Measurements from ENCODE around the gene ADH5. TPM values are rescaled to one million over a fixed set of nuclear protein-coding genes. Genes with fewer than 3 reads are reported as not detected.

ADH5 gene
- total and polyA plus RNA-seq, 9 of the 15 experiments (the other 6 are each of a cell fraction or from before 2014, with no cell fraction given): 115 to 310 (median 200) TPM

DNA sequence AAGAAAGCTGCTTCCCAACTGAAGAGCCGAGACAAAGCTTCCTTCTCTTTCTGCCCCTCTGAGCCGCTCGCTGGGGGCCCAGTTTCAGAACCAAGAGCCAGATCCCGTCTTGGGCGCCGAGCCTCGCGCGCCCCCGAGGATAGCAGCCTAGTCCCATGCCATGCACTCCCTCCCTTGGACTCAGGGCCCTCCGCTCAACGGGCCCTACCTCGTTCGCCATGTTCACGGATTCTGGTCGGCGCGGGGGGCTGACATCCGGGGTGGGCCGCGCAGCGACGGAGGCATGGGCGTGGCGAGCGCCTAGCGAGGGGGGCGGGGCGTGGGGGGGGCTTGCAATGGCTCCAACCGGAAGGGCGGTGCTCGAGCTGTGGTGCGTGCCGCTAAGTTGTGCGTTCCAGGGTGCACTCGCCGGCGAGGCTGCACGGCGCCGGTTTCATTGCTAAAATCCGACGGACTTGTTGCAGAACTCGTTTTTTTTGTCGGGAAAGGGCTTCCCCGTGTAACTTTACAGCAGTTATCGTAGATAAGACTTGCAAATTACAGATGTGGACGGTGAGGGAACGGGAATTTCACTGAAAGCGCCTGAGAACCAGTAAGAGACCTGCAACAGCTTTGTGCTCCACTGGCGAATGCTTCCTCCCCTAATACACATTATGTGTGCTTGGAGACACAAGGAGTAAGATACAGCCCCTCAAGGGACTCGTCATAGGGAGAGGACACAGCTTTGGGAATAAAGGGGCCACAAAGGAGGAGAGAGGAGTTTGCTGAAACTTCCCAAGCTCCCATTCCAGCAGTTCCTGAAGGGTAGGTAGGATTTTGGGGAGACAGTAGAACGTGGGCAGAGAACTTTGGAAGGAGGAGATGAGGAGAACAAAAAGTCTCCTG is at the start of gene ADH5 (continued):
- TF ChIP-seq, protein P1, sequence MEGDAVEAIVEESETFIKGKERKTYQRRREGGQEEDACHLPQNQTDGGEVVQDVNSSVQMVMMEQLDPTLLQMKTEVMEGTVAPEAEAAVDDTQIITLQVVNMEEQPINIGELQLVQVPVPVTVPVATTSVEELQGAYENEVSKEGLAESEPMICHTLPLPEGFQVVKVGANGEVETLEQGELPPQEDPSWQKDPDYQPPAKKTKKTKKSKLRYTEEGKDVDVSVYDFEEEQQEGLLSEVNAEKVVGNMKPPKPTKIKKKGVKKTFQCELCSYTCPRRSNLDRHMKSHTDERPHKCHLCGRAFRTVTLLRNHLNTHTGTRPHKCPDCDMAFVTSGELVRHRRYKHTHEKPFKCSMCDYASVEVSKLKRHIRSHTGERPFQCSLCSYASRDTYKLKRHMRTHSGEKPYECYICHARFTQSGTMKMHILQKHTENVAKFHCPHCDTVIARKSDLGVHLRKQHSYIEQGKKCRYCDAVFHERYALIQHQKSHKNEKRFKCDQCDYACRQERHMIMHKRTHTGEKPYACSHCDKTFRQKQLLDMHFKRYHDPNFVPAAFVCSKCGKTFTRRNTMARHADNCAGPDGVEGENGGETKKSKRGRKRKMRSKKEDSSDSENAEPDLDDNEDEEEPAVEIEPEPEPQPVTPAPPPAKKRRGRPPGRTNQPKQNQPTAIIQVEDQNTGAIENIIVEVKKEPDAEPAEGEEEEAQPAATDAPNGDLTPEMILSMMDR (IDR thresholded peaks at IDR 0.05 in 2 of 3, conservative IDR thresholded peaks at IDR 0.05 in 1 of 3; ENCODE audit: insufficient read depth in 2 of 3, low read depth in 1 of 3, low read length in 3 of 3): no peak
- no peak for TF ChIP-seq ZZZ3 (IDR thresholded peaks at IDR 0.05)
- TF ChIP-seq ESRRA (IDR thresholded peaks at IDR 0.05; ENCODE audit: borderline replicate concordance, low read depth): no peak
- TF ChIP-seq, protein P2, sequence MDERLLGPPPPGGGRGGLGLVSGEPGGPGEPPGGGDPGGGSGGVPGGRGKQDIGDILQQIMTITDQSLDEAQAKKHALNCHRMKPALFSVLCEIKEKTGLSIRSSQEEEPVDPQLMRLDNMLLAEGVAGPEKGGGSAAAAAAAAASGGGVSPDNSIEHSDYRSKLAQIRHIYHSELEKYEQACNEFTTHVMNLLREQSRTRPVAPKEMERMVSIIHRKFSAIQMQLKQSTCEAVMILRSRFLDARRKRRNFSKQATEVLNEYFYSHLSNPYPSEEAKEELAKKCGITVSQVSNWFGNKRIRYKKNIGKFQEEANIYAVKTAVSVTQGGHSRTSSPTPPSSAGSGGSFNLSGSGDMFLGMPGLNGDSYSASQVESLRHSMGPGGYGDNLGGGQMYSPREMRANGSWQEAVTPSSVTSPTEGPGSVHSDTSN (CRISPR knock-in tag; IDR thresholded peaks at IDR 0.05; ENCODE audit: low read depth): no peak
- TF ChIP-seq, protein P2 (tag; conservative IDR thresholded peaks at IDR 0.05; ENCODE audit: low read depth): no peak
- TF ChIP-seq MECOM (CRISPR knock-in tag; IDR thresholded peaks at IDR 0.05): no peak
- no peak for TF ChIP-seq SMARCE1 (IDR thresholded peaks at IDR 0.05)
- TF ChIP-seq KAT8 (IDR thresholded peaks at IDR 0.05; ENCODE audit: low read depth): no peak
- no peak for TF ChIP-seq MAFF (IDR thresholded peaks at IDR 0.05; ENCODE audit: low read length)
- TF ChIP-seq ZBTB1 (CRISPR knock-in tag; IDR thresholded peaks at IDR 0.05; ENCODE audit: borderline replicate concordance, low read depth): no peak
- TF ChIP-seq PRPF4 (IDR thresholded peaks at IDR 0.05; ENCODE audit: insufficient read depth, low read depth, low read length, poor library complexity, severe bottlenecking): no peak
- no peak for TF ChIP-seq HNRNPUL1 (IDR thresholded peaks at IDR 0.05; ENCODE audit: low read length)
- no peak for TF ChIP-seq ZNF584 (CRISPR knock-in tag; IDR thresholded peaks at IDR 0.05; ENCODE audit: low read depth)
- no peak for TF ChIP-seq ERF (CRISPR knock-in tag; IDR thresholded peaks at IDR 0.05)
- TF ChIP-seq BACH1 (tag; IDR thresholded peaks at IDR 0.05): no peak
- peak; percentile 52; the same call in 1 of the 2 replicates for TF ChIP-seq NBN (IDR thresholded peaks at IDR 0.05; ENCODE audit: low read depth)
- TF ChIP-seq CHCHD3 (CRISPR knock-in tag; IDR thresholded peaks at IDR 0.05): no peak
- TF ChIP-seq, protein P3, sequence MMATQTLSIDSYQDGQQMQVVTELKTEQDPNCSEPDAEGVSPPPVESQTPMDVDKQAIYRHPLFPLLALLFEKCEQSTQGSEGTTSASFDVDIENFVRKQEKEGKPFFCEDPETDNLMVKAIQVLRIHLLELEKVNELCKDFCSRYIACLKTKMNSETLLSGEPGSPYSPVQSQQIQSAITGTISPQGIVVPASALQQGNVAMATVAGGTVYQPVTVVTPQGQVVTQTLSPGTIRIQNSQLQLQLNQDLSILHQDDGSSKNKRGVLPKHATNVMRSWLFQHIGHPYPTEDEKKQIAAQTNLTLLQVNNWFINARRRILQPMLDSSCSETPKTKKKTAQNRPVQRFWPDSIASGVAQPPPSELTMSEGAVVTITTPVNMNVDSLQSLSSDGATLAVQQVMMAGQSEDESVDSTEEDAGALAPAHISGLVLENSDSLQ (IDR thresholded peaks at IDR 0.05): no peak
- peak; percentile 47; the same call in 1 of the 2 replicates for TF ChIP-seq DIDO1 (tag; IDR thresholded peaks at IDR 0.05; ENCODE audit: low read depth)
- no peak for TF ChIP-seq ZC3H11A (IDR thresholded peaks at IDR 0.05; ENCODE audit: low read depth, low read length)
- TF ChIP-seq RBM39 (optimal IDR thresholded peaks at IDR 0.05; ENCODE audit: low read depth, low read length): no peak
- TF ChIP-seq CCAR2 (IDR thresholded peaks at IDR 0.05; ENCODE audit: low read depth, low read length): no peak
- 0 out of 2 replicates have a peak, but pooled peaks have one; percentile 30 for TF ChIP-seq TEAD4 (IDR thresholded peaks at IDR 0.05; ENCODE audit: low read length)
- TF ChIP-seq TEAD4 (CRISPR knock-in tag; IDR thresholded peaks at IDR 0.05; ENCODE audit: borderline replicate concordance): no peak
